Endodermal cell (in vitro differentiated cells): Measurements from ENCODE around the gene COL1A1. TPM values are rescaled to one million over a fixed set of nuclear protein-coding genes. Genes with fewer than 3 reads are reported as not detected.

ENCODE experiments used
- DNase-seq: peaks from one replicate; pipeline ENCODE4 v3.0.0-alpha.2; 2017
- H3K27ac ChIP-seq: 2 replicates; pipeline ENCODE4 v1.5.1; 2013; ENCODE audit warnings: mild to moderate bottlenecking, low read depth, low read length, moderate library complexity
- H3K27me3 ChIP-seq: 2 replicates; pipeline ENCODE4 v1.6.1; 2013; ENCODE audit warnings: mild to moderate bottlenecking, low read length, moderate library complexity; ENCODE audit not compliant: insufficient read depth, control insufficient read depth, poor library complexity, severe bottlenecking
- H3K36me3 ChIP-seq: 2 replicates; pipeline ENCODE4 v1.7.0; 2013; ENCODE audit warnings: mild to moderate bottlenecking, low read length, moderate library complexity; ENCODE audit not compliant: control insufficient read depth, insufficient read depth
- H3K4me1 ChIP-seq: one replicate; pipeline ENCODE4 v1.7.0; 2013; ENCODE audit warnings: low read length; ENCODE audit not compliant: control insufficient read depth, insufficient read depth
- H3K4me3 ChIP-seq: 2 replicates; pipeline ENCODE4 v1.5.1; 2013; ENCODE audit warnings: mild to moderate bottlenecking, low read length, moderate library complexity
- H3K9ac ChIP-seq: 2 replicates; pipeline ENCODE4 v1.6.1; 2013; ENCODE audit warnings: mild to moderate bottlenecking, low read length, moderate library complexity; ENCODE audit not compliant: poor library complexity, severe bottlenecking; ENCODE audit errors: extremely low read depth
- H3K9me3 ChIP-seq: 2 replicates; pipeline ENCODE4 v1.6.1; 2013; ENCODE audit warnings: mild to moderate bottlenecking, low read length, moderate library complexity; ENCODE audit not compliant: control insufficient read depth
- H3K27ac Mint-ChIP-seq: 2 replicates; pipeline ENCODE4 v1.8.0; 2020; ENCODE audit warnings: mixed read lengths
- H3K27me3 Mint-ChIP-seq: 2 replicates; pipeline ENCODE4 v1.8.0; 2021; ENCODE audit warnings: mild to moderate bottlenecking, mixed read lengths; ENCODE audit not compliant: insufficient read depth
- H3K36me3 Mint-ChIP-seq: 2 replicates; pipeline ENCODE4 v1.8.0; 2020; ENCODE audit warnings: low read depth, mixed read lengths
- H3K4me1 Mint-ChIP-seq: 2 replicates; pipeline ENCODE4 v1.8.0; 2020; ENCODE audit warnings: mixed read lengths
- H3K4me3 Mint-ChIP-seq: 2 replicates; pipeline ENCODE4 v1.8.0; 2020; ENCODE audit warnings: mild to moderate bottlenecking, moderate library complexity, mixed read lengths
- H3K9me3 Mint-ChIP-seq: 2 replicates; pipeline ENCODE4 v1.8.0; 2020; ENCODE audit warnings: mild to moderate bottlenecking, mixed read lengths
- CTCF ChIP-seq: fragments of 200-600 bp; sonication (generic); conservative IDR thresholded peaks from 2 replicates; pipeline ENCODE4 v1.5.0; 2021; ENCODE audit warnings: antibody characterized with exemption, mild to moderate bottlenecking
- WGBS, 2 experiments: methylation state at CpG; one replicate each; pipeline versions ENCODE4 v1.1.5 to v1.1.7; 2013; ENCODE audit warnings: missing lambda C conversion rate in 2 of 2, mixed read lengths in 1 of 2; ENCODE audit not compliant: insufficient coverage in 1 of 2, insufficient read length in 1 of 2; 5-methylcytosine and 5-hydroxymethylcytosine counted together
- total RNA-seq, 2 donors: library from RNA; stranded (reverse); fragmentation: NEBNext Ultra II Directional in 1 of 2; extraction: Animal tissue kit (Norgen Biotek cat#: 25700) in 1 of 2; gene quantifications; 2 replicates in 1 of 2; 3 replicates in 1 of 2; pipeline ENCODE4 v1.2.1, GENCODE V29; 2021

Gene COL1A1
- total RNA-seq, 2 donors from 2014 or later = 62.2 to 85.6 TPM

- 3 to 4% methylated on average over 21 to 52 of the region's 53 CpGs for WGBS, 2 experiments
- Histone ChIP-seq H3K4me3 (peak overlapping the region; percentile 77), H3K36me3 (no peaks in the 10 kb centered on the region), H3K27ac (peak overlapping the region; percentile 89), H3K9ac (no peak overlapping the region), H3K4me1 (no peaks in the 10 kb centered on the region), H3K27me3 (no peaks in the 10 kb centered on the region), H3K9me3 (no peaks in the 10 kb centered on the region)
- Mint-ChIP-seq H3K36me3 (no peaks in the 10 kb centered on the region), H3K9me3 (no peaks in the 10 kb centered on the region), H3K27ac (peak overlapping the region; percentile 58), H3K4me3 (peak overlapping the region; percentile 54), H3K27me3 (peaks cover 27% of the 10 kb centered on the region), H3K4me1 (peaks cover 9% of the 10 kb centered on the region)
- peak; percentile 99 for DNase-seq
- peak; percentile 95 for TF ChIP-seq CTCF
Measured at GRCh38 chr17:50161023-50161910, 40.2 kb downstream of the COL1A1 start.

GRCh38 chr17:50157891-50158290 lies 43.5 kb downstream of the COL1A1 start:
- Histone ChIP-seq H3K4me3 (no peak overlapping the region), H3K27me3 (no peaks in the 10 kb centered on the region), H3K4me1 (no peaks in the 10 kb centered on the region), H3K27ac (no peak overlapping the region), H3K36me3 (no peaks in the 10 kb centered on the region), H3K9ac (no peak overlapping the region), H3K9me3 (no peaks in the 10 kb centered on the region)
- WGBS, 2 experiments = 93 to 95% methylated on average over 4 of the region's 4 CpGs
- Mint-ChIP-seq H3K9me3 (no peaks in the 10 kb centered on the region), H3K4me3 (no peak overlapping the region), H3K27me3 (peaks cover 27% of the 10 kb centered on the region), H3K4me1 (peaks cover 9% of the 10 kb centered on the region), H3K27ac (no peak overlapping the region), H3K36me3 (no peaks in the 10 kb centered on the region)
- TF ChIP-seq CTCF = no peak
- no peak for DNase-seq

- DNase-seq = peak; percentile 49
- Mint-ChIP-seq H3K27ac (no peak overlapping the region), H3K36me3 (no peaks in the 10 kb centered on the region), H3K27me3 (peaks cover 12% of the 10 kb centered on the region), H3K4me3 (no peak overlapping the region), H3K4me1 (peaks cover 5% of the 10 kb centered on the region), H3K9me3 (no peaks in the 10 kb centered on the region)
- Histone ChIP-seq H3K9ac (no peak overlapping the region), H3K9me3 (no peaks in the 10 kb centered on the region), H3K27ac (no peak overlapping the region), H3K27me3 (no peaks in the 10 kb centered on the region), H3K4me3 (no peak overlapping the region), H3K36me3 (no peaks in the 10 kb centered on the region), H3K4me1 (peaks cover 8% of the 10 kb centered on the region)
- no peak for TF ChIP-seq CTCF
- 87 to 91% methylated on average over 4 to 8 of the region's 8 CpGs for WGBS, 2 experiments
Measured at GRCh38 chr17:50155115-50155819, 46.2 kb downstream of the COL1A1 start.
